Fibroblast of mammary gland (primary cell): Measurements from ENCODE around the gene AVP.

Experiments used
- DNase-seq: peaks from one replicate; pipeline ENCODE4 v3.0.0-alpha.2; 2010; ENCODE audit warnings: low read depth
- H3K4me3 ChIP-seq: 2 replicates; pipeline ENCODE4 v1.5.1; 2011; ENCODE audit warnings: low read depth, mild to moderate bottlenecking, low read length, moderate library complexity; ENCODE audit not compliant: control insufficient read depth
- CTCF ChIP-seq: conservative IDR thresholded peaks from 2 replicates; pipeline ENCODE4 v1.5.1; 2011; ENCODE audit warnings: low read depth, low read length, inconsistent platforms; ENCODE audit not compliant: control insufficient read depth, insufficient read depth

AVP gene

GRCh38 chr20:3090565-3090964 lies 6.0 kb upstream of the AVP start:
- no peak for TF ChIP-seq CTCF
- no peak for DNase-seq
- H3K4me3 ChIP-seq = no peak overlapping the region

GRCh38 chr20:3088031-3088430 lies 3.5 kb upstream of the AVP start:
- TF ChIP-seq CTCF = no peak
- no peak for DNase-seq
- no peak overlapping the region for H3K4me3 ChIP-seq

- no peak overlapping the region for H3K4me3 ChIP-seq
- no peak for TF ChIP-seq CTCF
Measured at GRCh38 chr20:3085571-3086072, 1.1 kb upstream of the AVP start.

GRCh38 chr20:3084986-3085360 lies 449 bp upstream of the AVP start:
- no peak for DNase-seq
- H3K4me3 ChIP-seq = no peak overlapping the region
- no peak for TF ChIP-seq CTCF

More at GRCh38 chr20:3085571-3086072, 1.1 kb upstream of the AVP start:
- DNase-seq = no peak

DNA sequence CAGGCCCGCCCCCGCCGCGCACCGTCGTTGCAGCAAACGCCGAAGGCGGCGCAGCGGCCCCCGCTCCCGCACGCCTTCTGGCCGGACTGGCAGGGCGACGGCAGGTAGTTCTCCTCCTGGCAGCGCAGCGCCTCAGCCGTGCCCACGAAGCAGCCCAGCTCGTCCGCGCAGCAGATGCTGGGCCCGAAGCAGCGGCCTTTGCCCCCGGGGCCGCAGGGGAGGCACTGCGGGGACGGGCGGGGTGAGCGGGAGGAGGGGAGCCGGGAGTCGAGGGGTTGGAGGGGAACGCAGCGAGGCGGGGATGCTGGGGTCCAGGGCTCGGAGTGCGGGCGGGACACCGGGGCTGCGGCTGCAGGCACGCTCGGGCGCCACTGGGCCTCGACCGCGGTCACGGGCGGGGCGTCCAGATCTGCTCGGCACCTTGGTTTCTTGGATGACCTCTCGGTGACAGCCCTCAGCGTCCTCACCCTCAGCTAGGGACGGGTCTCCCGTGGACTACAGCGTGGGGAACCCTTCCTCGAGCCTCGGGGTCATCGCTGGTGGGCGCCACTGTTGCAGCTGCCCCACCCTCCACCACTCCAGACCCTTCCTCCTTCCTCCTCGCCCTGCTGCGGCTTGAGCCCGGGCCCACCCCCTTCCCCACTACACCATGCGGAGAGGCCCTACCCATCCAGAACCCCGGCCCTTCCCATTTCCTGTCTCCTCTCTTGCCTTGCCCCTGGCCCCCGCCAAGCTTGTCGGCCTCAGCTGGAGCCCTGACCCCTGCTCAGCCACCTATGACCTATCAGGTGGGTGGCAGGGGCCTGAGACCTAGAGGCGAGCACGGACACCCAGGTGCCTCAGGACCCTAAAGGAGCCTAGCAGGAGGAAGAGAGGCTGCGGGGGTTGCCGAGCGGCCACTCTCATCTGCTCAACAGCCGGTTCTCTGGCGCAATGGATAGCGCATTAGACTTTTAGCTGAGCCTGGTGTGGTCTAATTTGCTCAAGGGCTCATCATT lies 1.3 kb downstream of the AVP start:
- no peak for DNase-seq
- TF ChIP-seq CTCF = no peak
- no peak overlapping the region for H3K4me3 ChIP-seq

DNA sequence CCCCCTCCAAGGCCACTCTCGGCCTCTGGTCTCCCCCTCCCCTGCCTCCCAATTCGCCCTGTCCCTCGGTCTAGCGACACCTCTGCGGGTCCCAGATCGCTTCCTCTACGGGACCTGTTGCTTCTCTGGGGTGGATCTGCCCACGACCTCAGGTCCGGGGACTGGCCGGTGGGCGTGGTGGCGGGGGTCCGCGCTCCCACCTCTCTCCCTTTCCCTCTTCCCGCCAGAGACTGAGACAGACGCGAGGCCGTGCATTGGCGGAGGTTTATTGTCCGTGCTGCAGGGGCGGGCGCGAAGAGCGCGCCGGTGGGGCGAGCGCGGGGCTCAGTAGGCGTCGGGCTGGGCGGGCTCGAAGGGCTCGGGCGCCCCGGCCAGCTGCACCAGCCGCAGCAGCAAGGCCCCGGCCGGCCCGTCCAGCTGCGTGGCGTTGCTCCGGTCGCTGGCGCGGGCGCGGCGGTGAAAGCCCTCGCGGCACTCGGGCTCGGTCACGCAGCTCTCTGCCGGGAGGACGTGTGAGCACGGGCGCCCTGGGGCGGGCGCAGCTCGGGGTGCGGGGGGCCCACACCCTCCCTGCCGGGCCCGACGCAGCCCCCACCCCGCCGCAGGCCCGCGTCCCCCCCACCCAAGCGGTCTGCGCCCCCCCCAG lies 2.1 kb downstream of the AVP start:
- no peak for TF ChIP-seq CTCF
- DNase-seq = no peak
- H3K4me3 ChIP-seq = no peak overlapping the region
